Nephron progenitor cell (in vitro differentiated cells): Measurements from ENCODE around the gene FAS.

ENCODE experiments used
- DNase-seq: peaks from one replicate; pipeline ENCODE4 v3.0.0; 2021
- H3K27ac Mint-ChIP-seq: 2 replicates; pipeline ENCODE4 v1.8.0; 2021; ENCODE audit warnings: mild to moderate bottlenecking, moderate library complexity, mixed read lengths
- H3K27me3 Mint-ChIP-seq: 2 replicates; pipeline ENCODE4 v1.8.0; 2021; ENCODE audit warnings: mild to moderate bottlenecking, low read depth, mixed read lengths; ENCODE audit not compliant: poor library complexity
- H3K36me3 Mint-ChIP-seq: 2 replicates; pipeline ENCODE4 v1.8.0; 2021; ENCODE audit warnings: low read depth, mixed read lengths
- H3K4me1 Mint-ChIP-seq: 2 replicates; pipeline ENCODE4 v1.8.0; 2021; ENCODE audit warnings: mixed read lengths
- H3K4me3 Mint-ChIP-seq: 2 replicates; pipeline ENCODE4 v1.8.0; 2021; ENCODE audit warnings: mild to moderate bottlenecking, moderate library complexity, mixed read lengths
- H3K9me3 Mint-ChIP-seq: 2 replicates; pipeline ENCODE4 v1.8.0; 2021; ENCODE audit warnings: mild to moderate bottlenecking, moderate library complexity, mixed read lengths
- TF ChIP-seq, protein P1 (sequence below): fragments of 200-600 bp; sonication (generic); IDR thresholded peaks from 2 replicates; pipeline ENCODE4 v1.5.0; 2021; ENCODE audit warnings: antibody characterized with exemption

FAS gene

DNA sequence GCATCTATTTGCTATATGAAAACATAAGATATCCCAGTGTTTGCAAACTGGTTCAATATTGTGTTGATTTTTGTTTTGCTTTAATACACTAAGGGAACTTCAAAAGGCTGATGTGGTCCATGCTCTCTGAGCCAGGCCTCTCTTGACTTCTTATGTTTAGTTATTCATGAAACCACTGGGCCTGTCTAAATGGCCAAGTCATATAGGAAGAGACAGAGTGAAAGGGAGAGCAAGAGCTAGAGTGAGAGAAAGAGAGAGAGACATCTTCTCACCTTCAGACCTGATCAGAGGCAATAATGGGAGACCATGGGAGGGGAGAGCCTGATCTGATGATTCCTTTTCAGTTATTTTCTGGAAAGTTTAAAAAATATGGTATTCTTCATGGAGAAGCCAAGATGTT, 6.1 kb upstream of the FAS start:
- Mint-ChIP-seq H3K27me3 (peaks cover 3% of the 10 kb centered on the region), H3K9me3 (no peaks in the 10 kb centered on the region), H3K4me3 (no peak overlapping the region), H3K4me1 (peaks cover 13% of the 10 kb centered on the region), H3K27ac (no peak overlapping the region), H3K36me3 (no peaks in the 10 kb centered on the region)
- TF ChIP-seq, protein P1, sequence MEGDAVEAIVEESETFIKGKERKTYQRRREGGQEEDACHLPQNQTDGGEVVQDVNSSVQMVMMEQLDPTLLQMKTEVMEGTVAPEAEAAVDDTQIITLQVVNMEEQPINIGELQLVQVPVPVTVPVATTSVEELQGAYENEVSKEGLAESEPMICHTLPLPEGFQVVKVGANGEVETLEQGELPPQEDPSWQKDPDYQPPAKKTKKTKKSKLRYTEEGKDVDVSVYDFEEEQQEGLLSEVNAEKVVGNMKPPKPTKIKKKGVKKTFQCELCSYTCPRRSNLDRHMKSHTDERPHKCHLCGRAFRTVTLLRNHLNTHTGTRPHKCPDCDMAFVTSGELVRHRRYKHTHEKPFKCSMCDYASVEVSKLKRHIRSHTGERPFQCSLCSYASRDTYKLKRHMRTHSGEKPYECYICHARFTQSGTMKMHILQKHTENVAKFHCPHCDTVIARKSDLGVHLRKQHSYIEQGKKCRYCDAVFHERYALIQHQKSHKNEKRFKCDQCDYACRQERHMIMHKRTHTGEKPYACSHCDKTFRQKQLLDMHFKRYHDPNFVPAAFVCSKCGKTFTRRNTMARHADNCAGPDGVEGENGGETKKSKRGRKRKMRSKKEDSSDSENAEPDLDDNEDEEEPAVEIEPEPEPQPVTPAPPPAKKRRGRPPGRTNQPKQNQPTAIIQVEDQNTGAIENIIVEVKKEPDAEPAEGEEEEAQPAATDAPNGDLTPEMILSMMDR: no peak
- no peak for DNase-seq

DNA sequence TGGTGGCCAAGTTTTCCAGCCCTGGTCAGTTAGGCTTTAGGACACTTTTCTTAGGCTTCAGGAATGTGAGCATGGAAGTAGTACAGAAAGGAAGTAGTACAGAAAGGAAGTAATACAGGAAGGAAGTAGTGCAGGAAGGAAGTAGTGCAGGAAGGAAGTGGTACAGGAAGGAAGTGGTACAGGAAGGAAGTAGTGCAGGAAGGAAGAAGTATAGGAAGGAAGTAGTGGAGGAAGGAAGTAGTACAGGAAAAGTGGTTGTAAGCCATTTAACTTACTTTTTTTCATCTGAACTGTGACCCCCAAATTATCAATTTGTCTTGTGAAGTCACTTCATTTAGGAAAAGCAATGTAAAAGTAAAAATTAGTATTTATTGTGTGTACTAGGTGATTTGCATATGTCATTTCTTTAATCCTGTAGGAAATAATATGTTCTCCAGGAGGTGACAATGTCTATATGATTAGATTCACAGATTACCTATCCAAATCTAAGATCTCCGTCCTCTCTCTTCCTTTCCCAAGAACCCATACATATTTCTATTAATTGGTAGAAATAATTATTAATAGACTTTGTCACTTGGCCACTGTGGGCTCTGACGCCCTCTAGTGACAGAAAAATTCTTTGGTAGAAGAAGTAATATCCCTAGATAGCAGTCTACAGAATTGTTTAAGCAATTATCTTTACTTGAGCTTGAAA, 3.9 kb upstream of the FAS start:
- peaks cover 26% of the 10 kb centered on the region for H3K4me1 Mint-ChIP-seq
- H3K9me3 Mint-ChIP-seq: no peaks in the 10 kb centered on the region
- peaks cover 11% of the 10 kb centered on the region for H3K27me3 Mint-ChIP-seq
- no peaks in the 10 kb centered on the region for H3K36me3 Mint-ChIP-seq
- no peak overlapping the region for H3K4me3 Mint-ChIP-seq
- TF ChIP-seq, protein P1: peak; percentile 68
- H3K27ac Mint-ChIP-seq: no peak overlapping the region
- DNase-seq: peak; percentile 18

DNA sequence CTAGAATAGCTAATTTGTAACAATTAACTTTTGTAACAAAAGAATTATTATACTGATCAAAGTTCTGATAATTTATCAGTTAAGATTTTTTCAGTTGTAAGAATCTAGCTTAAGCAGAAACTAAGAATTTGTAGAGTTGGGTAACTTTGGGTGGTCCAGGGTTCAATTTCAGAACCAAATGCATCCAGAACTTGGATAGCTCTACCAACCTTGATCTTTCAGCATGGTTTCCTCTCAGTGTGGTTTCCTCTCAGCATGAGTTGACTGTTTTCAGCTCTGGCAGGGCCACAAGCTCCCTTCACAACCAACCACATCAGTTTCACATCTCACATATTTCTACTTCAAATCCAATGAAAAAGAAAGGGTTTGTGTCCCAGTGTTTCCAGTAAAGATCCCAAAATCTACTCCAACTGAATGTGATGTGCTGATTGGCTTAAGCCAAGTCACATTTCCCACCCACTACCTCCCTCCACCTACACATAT, 3.3 kb upstream of the FAS start:
- no peak overlapping the region for H3K27ac Mint-ChIP-seq
- no peaks in the 10 kb centered on the region for H3K36me3 Mint-ChIP-seq
- no peak overlapping the region for H3K4me3 Mint-ChIP-seq
- no peaks in the 10 kb centered on the region for H3K9me3 Mint-ChIP-seq
- H3K27me3 Mint-ChIP-seq: peaks cover 11% of the 10 kb centered on the region
- TF ChIP-seq, protein P1: peak; percentile 0
- no peak for DNase-seq
- H3K4me1 Mint-ChIP-seq: peaks cover 31% of the 10 kb centered on the region

DNA sequence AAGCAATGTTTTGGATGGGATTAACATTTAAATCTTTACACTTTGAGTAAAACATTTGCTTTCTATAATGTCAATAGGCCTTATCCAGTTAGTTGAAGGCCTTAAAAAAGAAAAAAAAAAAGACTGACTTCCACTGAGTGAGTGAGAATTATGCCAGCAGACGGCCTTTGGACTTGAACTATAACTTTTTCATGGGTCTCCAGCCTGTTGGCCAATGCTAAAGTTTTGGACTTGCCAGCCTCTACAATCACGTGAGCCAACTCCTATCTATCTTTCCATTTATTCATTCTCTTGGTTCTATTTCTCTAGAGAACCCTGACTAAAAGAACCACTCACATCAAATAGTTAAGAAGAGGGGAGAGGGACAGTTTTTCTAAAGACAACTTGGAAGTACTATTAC, 2.8 kb upstream of the FAS start:
- no peak for DNase-seq
- peaks cover 36% of the 10 kb centered on the region for H3K4me1 Mint-ChIP-seq
- H3K27ac Mint-ChIP-seq: no peak overlapping the region
- TF ChIP-seq, protein P1: no peak
- H3K36me3 Mint-ChIP-seq: no peaks in the 10 kb centered on the region
- H3K9me3 Mint-ChIP-seq: no peaks in the 10 kb centered on the region
- no peak overlapping the region for H3K4me3 Mint-ChIP-seq
- H3K27me3 Mint-ChIP-seq: peaks cover 11% of the 10 kb centered on the region

DNA sequence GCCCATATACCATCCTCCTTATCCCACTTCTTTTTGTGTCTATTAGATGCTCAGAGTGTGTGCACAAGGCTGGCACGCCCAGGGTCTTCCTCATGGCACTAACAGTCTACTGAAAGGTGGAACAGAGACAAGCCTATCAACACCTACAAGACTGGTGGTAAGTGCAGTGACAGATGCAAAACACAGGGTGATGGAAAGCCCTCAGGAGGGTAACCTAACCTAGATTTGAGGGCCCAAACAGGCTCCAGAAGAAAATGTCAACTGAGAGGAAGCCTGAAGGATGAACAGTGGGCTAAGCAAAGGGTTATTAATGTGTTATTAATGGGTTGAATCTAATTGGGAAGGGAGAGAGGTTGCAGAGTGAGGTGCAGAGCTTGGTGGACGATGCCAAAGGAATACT, 1.2 kb upstream of the FAS start:
- H3K9me3 Mint-ChIP-seq: no peaks in the 10 kb centered on the region
- H3K27ac Mint-ChIP-seq: no peak overlapping the region
- H3K4me3 Mint-ChIP-seq: peak overlapping the region; percentile 92
- H3K36me3 Mint-ChIP-seq: no peaks in the 10 kb centered on the region
- peaks cover 47% of the 10 kb centered on the region for H3K4me1 Mint-ChIP-seq
- TF ChIP-seq, protein P1: no peak
- peaks cover 11% of the 10 kb centered on the region for H3K27me3 Mint-ChIP-seq
- no peak for DNase-seq

DNA sequence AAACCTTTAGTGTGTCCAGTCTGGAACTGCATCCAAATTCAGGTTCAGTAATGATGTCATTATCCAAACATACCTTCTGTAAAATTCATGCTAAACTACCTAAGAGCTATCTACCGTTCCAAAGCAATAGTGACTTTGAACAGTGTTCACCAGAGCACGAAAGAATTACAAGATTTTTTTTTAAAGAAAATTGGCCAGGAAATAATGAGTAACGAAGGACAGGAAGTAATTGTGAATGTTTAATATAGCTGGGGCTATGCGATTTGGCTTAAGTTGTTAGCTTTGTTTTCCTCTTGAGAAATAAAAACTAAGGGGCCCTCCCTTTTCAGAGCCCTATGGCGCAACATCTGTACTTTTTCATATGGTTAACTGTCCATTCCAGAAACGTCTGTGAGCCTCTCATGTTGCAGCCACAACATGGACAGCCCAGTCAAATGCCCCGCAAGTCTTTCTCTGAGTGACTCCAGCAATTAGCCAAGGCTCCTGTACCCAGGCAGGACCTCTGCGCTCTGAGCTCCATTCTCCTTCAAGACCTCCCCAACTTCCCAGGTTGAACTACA, 694 bp upstream of the FAS start:
- DNase-seq: no peak
- H3K27me3 Mint-ChIP-seq: peaks cover 11% of the 10 kb centered on the region
- peak overlapping the region; percentile 92 for H3K4me3 Mint-ChIP-seq

More for the DNA sequence above, 694 bp upstream of the FAS start:
- Mint-ChIP-seq H3K4me1 (peaks cover 49% of the 10 kb centered on the region), H3K36me3 (no peaks in the 10 kb centered on the region), H3K9me3 (no peaks in the 10 kb centered on the region), H3K27ac (no peak overlapping the region)
- TF ChIP-seq, protein P1: no peak
